IMR-90 (cell line): ENCODE measurements around the gene PUS3.

Source experiments
- CEBPB ChIP-seq: IDR thresholded peaks from 2 replicates; pipeline ENCODE4 v1.6.1; 2012; ENCODE audit warnings: low read depth, low read length, improper control_type of control experiment
- CHD1 ChIP-seq: IDR thresholded peaks from 2 replicates; pipeline ENCODE4 v1.6.1; 2012; ENCODE audit warnings: low read depth, low read length, improper control_type of control experiment
- MAZ ChIP-seq: IDR thresholded peaks from 2 replicates; pipeline ENCODE4 v1.6.1; 2012; ENCODE audit warnings: low read depth, mild to moderate bottlenecking, low read length, improper control_type of control experiment, moderate library complexity, borderline replicate concordance
- MXI1 ChIP-seq: IDR thresholded peaks from 2 replicates; pipeline ENCODE4 v1.6.1; 2012; ENCODE audit warnings: low read depth, mild to moderate bottlenecking, low read length, moderate library complexity, borderline replicate concordance
- NFE2L2 ChIP-seq: fragments of 150-350 bp; IDR thresholded peaks from 2 replicates; pipeline ENCODE4 v1.6.1; 2016; ENCODE audit warnings: low read depth, mild to moderate bottlenecking, low read length
- POLR2A ChIP-seq: IDR thresholded peaks from 2 replicates; pipeline ENCODE4 v1.6.1; 2012; ENCODE audit warnings: mild to moderate bottlenecking, low read depth, low read length
- RAD21 ChIP-seq: IDR thresholded peaks from 2 replicates; pipeline ENCODE4 v1.6.1; 2012; ENCODE audit warnings: low read length, improper control_type of control experiment
- RCOR1 ChIP-seq: IDR thresholded peaks from 2 replicates; pipeline ENCODE4 v1.6.1; 2012; ENCODE audit warnings: mild to moderate bottlenecking, low read length, improper control_type of control experiment; ENCODE audit not compliant: insufficient replicate concordance
- RFX5 ChIP-seq: IDR thresholded peaks from 2 replicates; pipeline ENCODE4 v1.8.0; 2012; ENCODE audit warnings: low read depth, mild to moderate bottlenecking, low read length, moderate library complexity
- SMC3 ChIP-seq: fragments of 150-350 bp; IDR thresholded peaks from 2 replicates; pipeline ENCODE4 v1.6.1; 2016; ENCODE audit warnings: low read depth, mild to moderate bottlenecking, antibody characterized with exemption, low read length, moderate library complexity
- TF ChIP-seq, protein P1 (sequence below): conservative IDR thresholded peaks from 2 replicates; pipeline ENCODE4 v1.5.1; 2012; ENCODE audit warnings: mild to moderate bottlenecking, low read depth, low read length, improper control_type of control experiment
- TF ChIP-seq, protein P2 (sequence below): fragments of 150-350 bp; IDR thresholded peaks from 2 replicates; pipeline ENCODE4 v1.6.1; 2017; ENCODE audit warnings: mild to moderate bottlenecking, antibody characterized with exemption, low read length, low read depth
- TF ChIP-seq, protein P3 (sequence below): fragments of 150-350 bp; IDR thresholded peaks from 2 replicates; pipeline ENCODE4 v1.6.1; 2016; ENCODE audit warnings: low read depth, mild to moderate bottlenecking, low read length, moderate library complexity, borderline replicate concordance

DNA sequence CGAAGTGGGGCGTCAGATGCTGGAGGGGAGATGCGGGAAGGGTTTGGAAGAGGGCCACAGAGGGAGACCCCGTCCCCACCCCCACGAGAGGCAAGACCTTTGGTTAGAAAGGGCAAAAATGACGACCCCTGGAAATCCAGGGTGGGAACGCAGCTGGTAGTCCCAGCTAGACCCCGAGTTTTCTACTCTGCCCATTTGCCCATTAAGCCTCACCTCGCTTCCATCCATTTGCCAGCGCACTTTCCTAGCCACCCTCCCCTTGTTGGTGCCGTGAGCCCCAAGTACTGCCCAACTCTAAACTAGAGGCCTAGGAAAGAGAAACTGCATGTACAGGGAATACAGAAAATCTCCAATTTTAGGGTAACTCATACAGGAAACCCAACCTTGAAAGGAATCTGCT is 1.7 kb upstream of the PUS3 start:
- TF ChIP-seq, protein P1, sequence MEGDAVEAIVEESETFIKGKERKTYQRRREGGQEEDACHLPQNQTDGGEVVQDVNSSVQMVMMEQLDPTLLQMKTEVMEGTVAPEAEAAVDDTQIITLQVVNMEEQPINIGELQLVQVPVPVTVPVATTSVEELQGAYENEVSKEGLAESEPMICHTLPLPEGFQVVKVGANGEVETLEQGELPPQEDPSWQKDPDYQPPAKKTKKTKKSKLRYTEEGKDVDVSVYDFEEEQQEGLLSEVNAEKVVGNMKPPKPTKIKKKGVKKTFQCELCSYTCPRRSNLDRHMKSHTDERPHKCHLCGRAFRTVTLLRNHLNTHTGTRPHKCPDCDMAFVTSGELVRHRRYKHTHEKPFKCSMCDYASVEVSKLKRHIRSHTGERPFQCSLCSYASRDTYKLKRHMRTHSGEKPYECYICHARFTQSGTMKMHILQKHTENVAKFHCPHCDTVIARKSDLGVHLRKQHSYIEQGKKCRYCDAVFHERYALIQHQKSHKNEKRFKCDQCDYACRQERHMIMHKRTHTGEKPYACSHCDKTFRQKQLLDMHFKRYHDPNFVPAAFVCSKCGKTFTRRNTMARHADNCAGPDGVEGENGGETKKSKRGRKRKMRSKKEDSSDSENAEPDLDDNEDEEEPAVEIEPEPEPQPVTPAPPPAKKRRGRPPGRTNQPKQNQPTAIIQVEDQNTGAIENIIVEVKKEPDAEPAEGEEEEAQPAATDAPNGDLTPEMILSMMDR, result no peak
- TF ChIP-seq NFE2L2, result no peak
- TF ChIP-seq CEBPB, result no peak
- TF ChIP-seq, protein P2, sequence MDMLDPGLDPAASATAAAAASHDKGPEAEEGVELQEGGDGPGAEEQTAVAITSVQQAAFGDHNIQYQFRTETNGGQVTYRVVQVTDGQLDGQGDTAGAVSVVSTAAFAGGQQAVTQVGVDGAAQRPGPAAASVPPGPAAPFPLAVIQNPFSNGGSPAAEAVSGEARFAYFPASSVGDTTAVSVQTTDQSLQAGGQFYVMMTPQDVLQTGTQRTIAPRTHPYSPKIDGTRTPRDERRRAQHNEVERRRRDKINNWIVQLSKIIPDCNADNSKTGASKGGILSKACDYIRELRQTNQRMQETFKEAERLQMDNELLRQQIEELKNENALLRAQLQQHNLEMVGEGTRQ, result no peak
- no peak for TF ChIP-seq MXI1
- no peak for TF ChIP-seq RFX5
- no peak for TF ChIP-seq SMC3
- no peak for TF ChIP-seq POLR2A
- no peak for TF ChIP-seq RAD21
- TF ChIP-seq RCOR1, result no peak
- TF ChIP-seq, protein P3, sequence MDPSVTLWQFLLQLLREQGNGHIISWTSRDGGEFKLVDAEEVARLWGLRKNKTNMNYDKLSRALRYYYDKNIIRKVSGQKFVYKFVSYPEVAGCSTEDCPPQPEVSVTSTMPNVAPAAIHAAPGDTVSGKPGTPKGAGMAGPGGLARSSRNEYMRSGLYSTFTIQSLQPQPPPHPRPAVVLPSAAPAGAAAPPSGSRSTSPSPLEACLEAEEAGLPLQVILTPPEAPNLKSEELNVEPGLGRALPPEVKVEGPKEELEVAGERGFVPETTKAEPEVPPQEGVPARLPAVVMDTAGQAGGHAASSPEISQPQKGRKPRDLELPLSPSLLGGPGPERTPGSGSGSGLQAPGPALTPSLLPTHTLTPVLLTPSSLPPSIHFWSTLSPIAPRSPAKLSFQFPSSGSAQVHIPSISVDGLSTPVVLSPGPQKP, result no peak
- no peak for TF ChIP-seq MAZ
- TF ChIP-seq CHD1, result no peak
